ENCODE data around the gene MRPS5. TPM values are rescaled to one million over a fixed set of nuclear protein-coding genes. Genes with fewer than 3 reads are reported as not detected.
"Not testable (repeated sequence)": the region's sequence is repeated elsewhere in the genome, so short reads cannot be mapped to it uniquely, and the experiment has no call there.

MRPS5 gene
- total and polyA plus RNA-seq, 2 experiments from 2014 or later, result 44.4 to 55.3 TPM

- no peak overlapping the region for H3K27ac ChIP-seq
- TF ChIP-seq EZH2phosphoT487 (IDR thresholded peaks at IDR 0.05; ENCODE audit: low read depth, severe bottlenecking, unreplicated experiment) (no peak), CTCF (IDR thresholded peaks at IDR 0.05; ENCODE audit: poor library complexity) (no peak), EZH2 (IDR thresholded peaks at IDR 0.05; ENCODE audit: borderline replicate concordance) (no peak)
Observed at GRCh38 chr2:95104606-95105005, 17.0 kb downstream of the MRPS5 start.

GRCh38 chr2:95099910-95100309 lies 21.7 kb downstream of the MRPS5 start:
- no peaks in the 10 kb centered on the region for H3K9me3 ChIP-seq (ENCODE audit: low read depth)
- TF ChIP-seq CTCF (IDR thresholded peaks at IDR 0.05; ENCODE audit: poor library complexity), result no peak
- TF ChIP-seq EZH2 (IDR thresholded peaks at IDR 0.05; ENCODE audit: borderline replicate concordance), result no peak
- TF ChIP-seq EZH2phosphoT487 (IDR thresholded peaks at IDR 0.05; ENCODE audit: low read depth, severe bottlenecking, unreplicated experiment), result no peak
- no peak overlapping the region for H3K4me3 ChIP-seq
- no peak for DNase-seq (ENCODE audit: low spot score)
- 95% methylated on average over 2 of the region's 2 CpGs for WGBS (ENCODE audit: low lambda C conversion rate, missing lambda C conversion rate)
- H3K36me3 ChIP-seq (replicated peaks; ENCODE audit: insufficient read depth, low read depth), result no peaks in the 10 kb centered on the region
- no peaks in the 10 kb centered on the region for H3K27me3 ChIP-seq
- no peak overlapping the region for H3K4me2 ChIP-seq
- H4K20me1 ChIP-seq (ENCODE audit: insufficient read depth, poor library complexity, severe bottlenecking), result no peaks in the 10 kb centered on the region
- peaks cover 7% of the 10 kb centered on the region for H3K79me2 ChIP-seq
- no peaks in the 10 kb centered on the region for H3K9me2 ChIP-seq (replicated peaks; ENCODE audit: insufficient read depth)
- H3K27ac ChIP-seq, result no peak overlapping the region
- H3K4me1 ChIP-seq (ENCODE audit: insufficient read depth), result no peaks in the 10 kb centered on the region
- H2AFZ ChIP-seq, result no peak overlapping the region

More at GRCh38 chr2:95104606-95105005, 17.0 kb downstream of the MRPS5 start:
- H3K9me3 ChIP-seq (ENCODE audit: low read depth), result no peaks in the 10 kb centered on the region
- H4K20me1 ChIP-seq (ENCODE audit: insufficient read depth, poor library complexity, severe bottlenecking), result no peaks in the 10 kb centered on the region
- 96% methylated on average over 8 of the region's 8 CpGs for WGBS (ENCODE audit: low lambda C conversion rate, missing lambda C conversion rate)
- H3K9me2 ChIP-seq (replicated peaks; ENCODE audit: insufficient read depth), result no peaks in the 10 kb centered on the region
- no peak overlapping the region for H3K4me3 ChIP-seq
- H3K4me1 ChIP-seq (ENCODE audit: insufficient read depth), result no peaks in the 10 kb centered on the region
- no peaks in the 10 kb centered on the region for H3K36me3 ChIP-seq (replicated peaks; ENCODE audit: insufficient read depth, low read depth)
- H3K27me3 ChIP-seq, result no peaks in the 10 kb centered on the region
- no peak overlapping the region for H2AFZ ChIP-seq
- no peaks in the 10 kb centered on the region for H3K79me2 ChIP-seq
- no peak for DNase-seq (ENCODE audit: low spot score)
- no peak overlapping the region for H3K4me2 ChIP-seq

GRCh38 chr2:95098273-95098672 lies 23.3 kb downstream of the MRPS5 start:
- H3K36me3 ChIP-seq (replicated peaks; ENCODE audit: insufficient read depth, low read depth); DNase-seq (ENCODE audit: low spot score); H3K27me3 ChIP-seq; H3K9me3 ChIP-seq (ENCODE audit: low read depth); H2AFZ ChIP-seq; H3K4me2 ChIP-seq; H3K79me2 ChIP-seq; H3K4me1 ChIP-seq (ENCODE audit: insufficient read depth); H3K4me3 ChIP-seq; H3K9me2 ChIP-seq (replicated peaks; ENCODE audit: insufficient read depth); H4K20me1 ChIP-seq (ENCODE audit: insufficient read depth, poor library complexity, severe bottlenecking); H3K27ac ChIP-seq: not testable (repeated sequence)
- WGBS (ENCODE audit: low lambda C conversion rate, missing lambda C conversion rate), result 97% methylated on average over 5 of the region's 5 CpGs

- TF ChIP-seq EZH2phosphoT487 (IDR thresholded peaks at IDR 0.05; ENCODE audit: low read depth, severe bottlenecking, unreplicated experiment), result no peak
- no peak for TF ChIP-seq CTCF (IDR thresholded peaks at IDR 0.05; ENCODE audit: poor library complexity)
- no peak for TF ChIP-seq EZH2 (IDR thresholded peaks at IDR 0.05; ENCODE audit: borderline replicate concordance)
- H3K79me2 ChIP-seq, result peaks cover 3% of the 10 kb centered on the region
- no peaks in the 10 kb centered on the region for H3K9me3 ChIP-seq (ENCODE audit: low read depth)
- H3K4me3 ChIP-seq, result no peak overlapping the region
- no peaks in the 10 kb centered on the region for H3K9me2 ChIP-seq (replicated peaks; ENCODE audit: insufficient read depth)
- H3K36me3 ChIP-seq (replicated peaks; ENCODE audit: insufficient read depth, low read depth), result no peaks in the 10 kb centered on the region
- no peaks in the 10 kb centered on the region for H3K27me3 ChIP-seq
- no peaks in the 10 kb centered on the region for H4K20me1 ChIP-seq (ENCODE audit: insufficient read depth, poor library complexity, severe bottlenecking)
- no peak overlapping the region for H3K27ac ChIP-seq
- H2AFZ ChIP-seq, result no peak overlapping the region
- H3K4me1 ChIP-seq (ENCODE audit: insufficient read depth), result no peaks in the 10 kb centered on the region
- DNase-seq (ENCODE audit: low spot score), result no peak
- no peak overlapping the region for H3K4me2 ChIP-seq
- 96% methylated on average over 6 of the region's 6 CpGs for WGBS (ENCODE audit: low lambda C conversion rate, missing lambda C conversion rate)
Observed at GRCh38 chr2:95091885-95092555, 29.6 kb downstream of the MRPS5 start.

Measured in hepatocyte (in vitro differentiated cells).